PC-3 (cell line): ENCODE results near the gene SLC25A23. TPM values are rescaled to one million over a fixed set of nuclear protein-coding genes. Genes with fewer than 3 reads are reported as not detected.

Experiments used
- ATAC-seq: fragments of 200-7000 bp; cut with Tn5 transposase; 2 replicates; pipeline ENCODE4 v1.9.1; 2020; ENCODE audit warnings: mild to moderate bottlenecking, moderate library complexity
- BruUV-seq: library from RNA; stranded (reverse); fragments of 400-500 nt; replicated peaks from 2 replicates; lab custom pipeline; 2021; lab: Mats Ljungman, UMichigan
- CTCF ChIA-PET: fragments of 300-600 bp; sonication (Branson Sonifier 250); formaldehyde crosslinking; loops from one replicate; lab custom pipeline; 2022; ENCODE audit warnings: antibody characterized with exemption; lab: Charles Lee
- POLR2A ChIA-PET: fragments of 300-600 bp; sonication (Branson Sonifier 250); formaldehyde crosslinking; loops from one replicate; lab custom pipeline; 2022; ENCODE audit warnings: antibody characterized with exemption; ENCODE audit not compliant: unreplicated experiment; lab: Charles Lee
- DNase-seq: peaks from one replicate; pipeline ENCODE4 v3.0.0-alpha.2; 2015
- H2AFZ ChIP-seq: fragments of 300-600 bp; sonication (generic); 2 replicates; pipeline ENCODE4 v1.6.0; 2016; ENCODE audit warnings: antibody characterized with exemption, low read length
- H3F3A ChIP-seq: fragments of 300-600 bp; sonication (generic); one replicate; pipeline ENCODE4 v1.6.0; 2017; ENCODE audit warnings: antibody characterized with exemption, low read length, control low read depth, mild to moderate bottlenecking; ENCODE audit not compliant: unreplicated experiment
- H3K27ac ChIP-seq: fragments of 300-600 bp; sonication (generic); 2 replicates; pipeline ENCODE4 v1.5.1; 2016; ENCODE audit warnings: mild to moderate bottlenecking, low read length
- H3K27me3 ChIP-seq: fragments of 300-600 bp; sonication (generic); 2 replicates; pipeline ENCODE4 v1.6.1; 2016; ENCODE audit warnings: low read length, mixed read lengths
- H3K36me3 ChIP-seq: fragments of 300-600 bp; sonication (generic); 2 replicates; pipeline ENCODE4 v1.6.1; 2016; ENCODE audit warnings: low read depth, mixed run types, low read length, mixed read lengths
- H3K4me1 ChIP-seq: fragments of 300-600 bp; sonication (generic); 2 replicates; pipeline ENCODE4 v1.5.1; 2016; ENCODE audit warnings: low read length; ENCODE audit not compliant: insufficient read depth
- H3K4me2 ChIP-seq: fragments of 300-600 bp; sonication (generic); 2 replicates; pipeline ENCODE4 v1.6.0; 2016; ENCODE audit warnings: low read length
- H3K4me3 ChIP-seq: fragments of 300-600 bp; sonication (generic); 2 replicates; pipeline ENCODE4 v1.5.1; 2016; ENCODE audit warnings: mild to moderate bottlenecking, low read length, mixed read lengths
- H3K79me2 ChIP-seq: fragments of 300-600 bp; sonication (generic); 2 replicates; pipeline ENCODE4 v1.6.1; 2017; ENCODE audit warnings: low read length, mixed read lengths
- H3K9ac ChIP-seq: fragments of 300-600 bp; sonication (generic); 2 replicates; pipeline ENCODE4 v1.6.0; 2016; ENCODE audit warnings: mild to moderate bottlenecking, low read length
- H3K9me2 ChIP-seq: fragments of 300-600 bp; sonication (generic); replicated peaks from 2 replicates; pipeline ENCODE4 v1.6.1; 2016; ENCODE audit warnings: mixed run types, low read length, mixed read lengths
- H3K9me3 ChIP-seq: fragments of 300-600 bp; sonication (generic); 2 replicates; pipeline ENCODE4 v1.6.1; 2016; ENCODE audit warnings: low read length, mixed read lengths
- H4K20me1 ChIP-seq: fragments of 300-600 bp; sonication (generic); 2 replicates; pipeline ENCODE4 v1.6.1; 2016; ENCODE audit warnings: low read length, mixed read lengths
- CTCF ChIP-seq: fragments of 300-600 bp; sonication (generic); conservative IDR thresholded peaks from 2 replicates; pipeline ENCODE4 v1.5.1; 2017; ENCODE audit warnings: antibody characterized with exemption, low read depth, mild to moderate bottlenecking, low read length
- EZH2 ChIP-seq: fragments of 300-600 bp; sonication (generic); IDR thresholded peaks from one replicate; pipeline ENCODE4 v1.6.1; 2017; ENCODE audit warnings: antibody characterized with exemption, mild to moderate bottlenecking, low read length; ENCODE audit not compliant: unreplicated experiment
- EZH2phosphoT487 ChIP-seq: fragments of 300-600 bp; sonication (generic); IDR thresholded peaks from 2 replicates; pipeline ENCODE4 v1.6.1; 2018; ENCODE audit warnings: mild to moderate bottlenecking, antibody characterized with exemption, low read length, borderline replicate concordance
- intact Hi-C: fragments of 100-400 bp; cut with micrococcal nuclease; formaldehyde crosslinking; loops from 2 replicates; pipeline ENCODE4 v1.9.0; 2023
- total RNA-seq: library from RNA; depleted of rRNA; stranded (reverse); fragments of >200 nt; gene quantifications from 2 replicates; pipeline ENCODE4 v1.2.3, GENCODE V29; 2014

SLC25A23 gene
- total RNA-seq, 1 experiment from 2014 or later, result 61.4 TPM

DNA sequence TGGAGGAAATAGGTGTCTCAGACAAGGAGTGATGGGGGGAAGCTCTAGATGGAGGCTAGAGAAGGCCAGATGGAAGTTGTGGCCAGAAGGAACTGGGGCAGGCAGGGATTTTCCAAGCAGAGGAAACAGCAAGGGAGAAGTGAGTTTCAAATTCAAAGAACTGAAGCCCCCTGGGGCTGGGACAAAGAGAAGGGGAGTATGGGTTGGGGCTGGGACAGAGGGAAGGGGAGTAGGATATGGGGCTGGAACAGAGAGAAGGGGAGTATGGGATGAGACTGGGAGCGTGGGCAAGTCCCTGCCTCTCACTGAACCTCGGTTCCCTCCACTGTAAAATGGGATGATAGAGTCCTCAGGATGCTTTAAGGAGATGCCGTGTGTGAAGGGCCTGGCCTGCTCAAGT lies 64.8 kb downstream of the SLC25A23 start:
- DNase-seq, result no peak
- Histone ChIP-seq H3K36me3 (peaks cover 5% of the 10 kb centered on the region; the same call in 1 of the 2 replicates), H3F3A (no peaks in the 10 kb centered on the region), H3K4me1 (peaks cover 18% of the 10 kb centered on the region), H3K27me3 (no peaks in the 10 kb centered on the region), H3K9me3 (no peaks in the 10 kb centered on the region), H3K4me3 (no peak overlapping the region), H4K20me1 (no peaks in the 10 kb centered on the region), H3K79me2 (peaks cover 22% of the 10 kb centered on the region), H3K4me2 (no peak overlapping the region), H3K9ac (no peak overlapping the region), H2AFZ (no peak overlapping the region), H3K27ac (no peak overlapping the region), H3K9me2 (no peaks in the 10 kb centered on the region)
- ChIA-PET CTCF (no interaction called here), POLR2A (no interaction called here)
- ATAC-seq, result no peak
- no peak for TF ChIP-seq CTCF
- TF ChIP-seq EZH2, result no peak
- TF ChIP-seq EZH2phosphoT487, result no peak
- intact Hi-C loops, result no loop called here
- BruUV-seq, result no TSS peak

- ATAC-seq (no peak), DNase-seq (no peak)
- Histone ChIP-seq H3K36me3 (peaks cover 12% of the 10 kb centered on the region; the same call in 1 of the 2 replicates), H3F3A (no peaks in the 10 kb centered on the region), H3K4me3 (peak overlapping the region; percentile 81), H4K20me1 (no peaks in the 10 kb centered on the region), H3K27me3 (no peaks in the 10 kb centered on the region), H3K9me2 (no peaks in the 10 kb centered on the region), H3K79me2 (peaks cover 22% of the 10 kb centered on the region), H3K27ac (peak overlapping the region; percentile 53; the same call in 1 of the 2 replicates), H3K4me1 (peaks cover 18% of the 10 kb centered on the region), H3K9me3 (no peaks in the 10 kb centered on the region), H3K4me2 (peak overlapping the region; percentile 94), H2AFZ (peak overlapping the region; percentile 99), H3K9ac (peak overlapping the region; percentile 89)
- ChIA-PET POLR2A (no interaction called here), CTCF (interaction anchor here (0.6 kb wide), 1 partner anchor 28 kb away, joined by 3 read pairs; no protein-coding TSS in a partner anchor)
- intact Hi-C loops, result loop anchor here (1.0 kb wide), 1 partner anchor 22 kb away; the partner anchor contains the start of gene ALKBH7
- TSS peak; percentile 90 for BruUV-seq
- TF ChIP-seq CTCF (no peak), EZH2 (no peak), EZH2phosphoT487 (no peak)
These were observed 65.6 kb downstream of the SLC25A23 start for GRCh38 chr19:6393983-6394412.
